ENCODE data around the gene DOC2A.

Gene DOC2A

DNA sequence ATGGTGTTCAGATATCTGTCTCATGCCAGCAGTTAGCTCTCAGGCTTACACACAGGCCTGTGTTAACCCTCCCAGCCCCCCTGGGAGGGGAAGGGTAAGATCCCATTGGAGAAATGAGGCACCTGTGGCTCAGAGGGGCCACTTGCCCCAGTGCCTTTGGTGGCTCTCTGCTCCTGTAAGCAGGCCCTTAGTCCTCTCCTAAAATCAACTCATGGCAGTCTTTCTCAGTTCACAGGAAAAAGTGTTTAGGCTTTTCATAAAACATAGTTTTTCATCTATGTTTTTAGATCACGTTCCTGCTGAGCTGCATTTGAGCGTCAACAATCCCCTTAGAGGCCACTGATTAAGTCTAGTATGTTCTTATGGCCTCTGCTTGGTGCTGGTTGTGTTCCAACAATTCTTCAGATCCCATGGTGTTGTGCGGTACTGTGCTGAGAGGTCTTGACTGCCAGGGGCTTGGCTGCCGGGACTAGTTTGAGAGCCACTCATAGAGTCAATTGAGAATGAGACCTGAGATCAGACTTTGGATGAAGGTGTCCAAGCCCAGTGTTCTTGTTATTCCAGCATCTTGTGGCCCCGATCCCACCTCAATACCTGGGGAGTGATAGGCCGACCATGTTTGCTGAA lies 26.6 kb downstream of the DOC2A start:
- CTCF ChIA-PET, result interaction anchor here (1.4 kb wide), 1 partner anchor 8 kb away, joined by 5 read pairs; no protein-coding TSS in a partner anchor
- TF ChIP-seq ZNF433 (tag by site-specific recombination; IDR thresholded peaks at IDR 0.05; ENCODE audit: low read depth), result no peak
- no peak overlapping the region for H3K4me3 ChIP-seq (ENCODE audit: low read depth, low read length)
- POLR2A ChIA-PET, result interaction anchor here (0.6 kb wide), 1 partner anchor 19 kb away, joined by 3 read pairs; no protein-coding TSS in a partner anchor
- H3K4me1 ChIP-seq (ENCODE audit: control insufficient read depth, insufficient read depth, low read length), result no peaks in the 10 kb centered on the region
- peaks cover 51 to 100% of the 10 kb centered on the region in 2 experiments for H3K36me3 ChIP-seq (ENCODE audit: control insufficient read depth in 2 of 2, insufficient read depth in 1 of 2, low read length in 2 of 2)
- no peaks in the 10 kb centered on the region for H3K9me3 ChIP-seq (ENCODE audit: control insufficient read depth, insufficient read depth, low read depth, low read length)
- H3K27ac ChIP-seq (ENCODE audit: extremely low read depth, low read depth, low read length), result no peak overlapping the region

DNA sequence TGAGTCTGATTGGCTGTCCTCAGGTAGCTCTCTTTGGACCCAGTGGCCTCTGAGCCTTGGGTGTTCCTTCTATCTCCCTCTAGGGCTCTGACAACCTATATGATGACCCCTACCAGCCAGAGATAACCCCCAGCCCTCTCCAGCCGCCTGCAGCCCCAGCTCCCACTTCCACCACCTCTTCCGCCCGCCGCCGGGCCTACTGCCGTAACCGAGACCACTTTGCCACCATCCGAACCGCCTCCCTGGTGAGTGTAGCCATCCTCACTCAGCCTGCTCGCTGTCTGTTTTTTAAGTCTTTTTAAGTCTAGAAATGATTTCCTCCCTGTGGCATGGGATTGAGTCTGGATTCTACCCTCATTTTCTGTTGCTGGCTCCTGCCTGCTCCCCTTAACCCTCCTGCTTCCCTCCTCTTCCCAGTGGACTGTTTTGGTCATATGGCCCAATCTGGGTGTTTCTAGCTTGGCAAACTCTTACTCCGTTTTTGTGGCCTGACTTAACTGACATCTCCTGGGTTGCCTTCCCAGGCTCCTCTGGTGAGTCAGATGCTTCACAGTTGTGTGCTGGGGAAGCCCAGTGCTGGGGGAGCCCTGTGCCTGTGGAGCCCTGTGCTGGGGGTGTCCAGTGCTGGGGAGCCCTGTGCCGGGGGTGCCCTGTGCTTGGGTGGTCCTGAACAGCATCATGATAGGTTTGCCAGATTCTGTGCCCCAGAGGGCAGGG lies 27.2 kb downstream of the DOC2A start:
- no peaks in the 10 kb centered on the region for H3K4me1 ChIP-seq (ENCODE audit: control insufficient read depth, insufficient read depth, low read length)
- H3K4me3 ChIP-seq (ENCODE audit: low read depth, low read length), result no peak overlapping the region
- CTCF ChIA-PET, result no interaction called here
- no peak overlapping the region for H3K27ac ChIP-seq (ENCODE audit: extremely low read depth, low read depth, low read length)
- POLR2A ChIA-PET, result interaction anchor here (0.7 to 0.9 kb wide), 2 partner anchors 10 to 84 kb away, joined by 3 to 5 read pairs; partner anchors contain the start of genes SEZ6L2 and TAOK2
- TF ChIP-seq REPIN1 (tag by site-specific recombination; IDR thresholded peaks at IDR 0.05; ENCODE audit: low read depth) (no peak), ZNF112 (tag by site-specific recombination; IDR thresholded peaks at IDR 0.05) (no peak), OSR2 (tag by site-specific recombination; IDR thresholded peaks at IDR 0.05) (no peak), ZNF19 (tag by site-specific recombination; IDR thresholded peaks at IDR 0.05; ENCODE audit: low read depth) (no peak)
- TF ChIP-seq, protein P1, sequence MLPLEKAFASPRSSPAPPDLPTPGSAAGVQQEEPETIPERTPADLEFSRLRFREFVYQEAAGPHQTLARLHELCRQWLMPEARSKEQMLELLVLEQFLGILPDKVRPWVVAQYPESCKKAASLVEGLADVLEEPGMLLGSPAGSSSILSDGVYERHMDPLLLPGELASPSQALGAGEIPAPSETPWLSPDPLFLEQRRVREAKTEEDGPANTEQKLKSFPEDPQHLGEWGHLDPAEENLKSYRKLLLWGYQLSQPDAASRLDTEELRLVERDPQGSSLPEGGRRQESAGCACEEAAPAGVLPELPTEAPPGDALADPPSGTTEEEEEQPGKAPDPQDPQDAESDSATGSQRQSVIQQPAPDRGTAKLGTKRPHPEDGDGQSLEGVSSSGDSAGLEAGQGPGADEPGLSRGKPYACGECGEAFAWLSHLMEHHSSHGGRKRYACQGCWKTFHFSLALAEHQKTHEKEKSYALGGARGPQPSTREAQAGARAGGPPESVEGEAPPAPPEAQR (tag by site-specific recombination; IDR thresholded peaks at IDR 0.05), result no peak
- peaks cover 49 to 100% of the 10 kb centered on the region in 2 experiments for H3K36me3 ChIP-seq (ENCODE audit: control insufficient read depth in 2 of 2, insufficient read depth in 1 of 2, low read length in 2 of 2)
- no peaks in the 10 kb centered on the region for H3K9me3 ChIP-seq (ENCODE audit: control insufficient read depth, insufficient read depth, low read depth, low read length)

DNA sequence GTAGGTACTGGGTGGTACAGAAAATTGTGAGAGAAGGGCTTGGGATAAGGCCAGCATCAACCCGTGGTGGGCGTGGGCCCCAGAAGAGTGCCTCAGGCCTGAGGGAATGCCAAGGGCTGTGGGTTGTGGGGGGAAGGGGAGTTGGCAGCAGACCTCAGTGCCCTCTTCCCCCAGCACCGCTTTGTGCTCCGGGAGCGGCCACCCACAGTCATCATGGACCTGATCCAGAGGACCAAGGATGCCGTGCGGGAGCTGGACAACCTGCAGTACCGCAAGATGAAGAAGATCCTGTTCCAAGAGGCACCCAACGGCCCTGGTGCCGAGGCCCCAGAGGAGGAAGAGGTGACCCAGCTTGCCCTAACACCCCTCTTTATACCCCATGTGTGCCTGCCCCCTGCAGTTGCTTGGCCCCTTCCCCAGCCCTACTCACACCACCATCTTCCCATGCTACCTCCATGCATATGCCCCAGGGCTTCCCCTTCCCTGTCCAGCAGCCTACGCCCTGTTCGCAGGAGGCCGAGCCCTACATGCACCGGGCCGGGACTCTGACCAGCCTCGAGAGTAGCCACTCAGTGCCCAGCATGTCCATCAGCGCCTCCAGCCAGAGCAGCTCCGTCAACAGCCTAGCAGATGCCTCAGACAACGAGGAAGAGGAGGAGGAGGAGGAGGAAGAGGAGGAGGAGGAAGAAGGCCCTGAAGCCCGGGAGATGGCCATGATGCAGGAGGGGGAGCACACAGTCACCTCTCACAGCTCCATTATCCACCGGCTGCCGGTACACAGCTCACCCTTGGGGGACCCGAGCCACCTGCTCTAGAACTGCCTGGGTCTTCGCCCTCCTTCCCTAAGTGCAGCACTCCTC lies 28.0 kb downstream of the DOC2A start:
- H3K4me1 ChIP-seq (ENCODE audit: control insufficient read depth, insufficient read depth, low read length), result no peaks in the 10 kb centered on the region
- H3K36me3 ChIP-seq (ENCODE audit: control insufficient read depth in 2 of 2, insufficient read depth in 1 of 2, low read length in 2 of 2), result peaks cover 42 to 100% of the 10 kb centered on the region in 2 experiments
- no peaks in the 10 kb centered on the region for H3K9me3 ChIP-seq (ENCODE audit: control insufficient read depth, insufficient read depth, low read depth, low read length)
- CTCF ChIA-PET, result interaction anchor here (0.5 to 1.4 kb wide), 2 partner anchors 50 to 277 kb away, joined by 3 read pairs; no protein-coding TSS in a partner anchor
- no peak overlapping the region for H3K27ac ChIP-seq (ENCODE audit: extremely low read depth, low read depth, low read length)
- POLR2A ChIA-PET, result interaction anchor here (0.7 to 0.9 kb wide), 2 partner anchors 9 to 83 kb away, joined by 3 to 5 read pairs; partner anchors contain the start of genes SEZ6L2 and TAOK2
- H3K4me3 ChIP-seq (ENCODE audit: low read depth, low read length), result no peak overlapping the region
- TF ChIP-seq, protein P2, sequence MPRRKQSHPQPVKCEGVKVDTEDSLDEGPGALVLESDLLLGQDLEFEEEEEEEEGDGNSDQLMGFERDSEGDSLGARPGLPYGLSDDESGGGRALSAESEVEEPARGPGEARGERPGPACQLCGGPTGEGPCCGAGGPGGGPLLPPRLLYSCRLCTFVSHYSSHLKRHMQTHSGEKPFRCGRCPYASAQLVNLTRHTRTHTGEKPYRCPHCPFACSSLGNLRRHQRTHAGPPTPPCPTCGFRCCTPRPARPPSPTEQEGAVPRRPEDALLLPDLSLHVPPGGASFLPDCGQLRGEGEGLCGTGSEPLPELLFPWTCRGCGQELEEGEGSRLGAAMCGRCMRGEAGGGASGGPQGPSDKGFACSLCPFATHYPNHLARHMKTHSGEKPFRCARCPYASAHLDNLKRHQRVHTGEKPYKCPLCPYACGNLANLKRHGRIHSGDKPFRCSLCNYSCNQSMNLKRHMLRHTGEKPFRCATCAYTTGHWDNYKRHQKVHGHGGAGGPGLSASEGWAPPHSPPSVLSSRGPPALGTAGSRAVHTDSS (tag by site-specific recombination; IDR thresholded peaks at IDR 0.05), result peak; percentile 95
- TF ChIP-seq SP7 (tag by site-specific recombination; IDR thresholded peaks at IDR 0.05), result no peak

DNA sequence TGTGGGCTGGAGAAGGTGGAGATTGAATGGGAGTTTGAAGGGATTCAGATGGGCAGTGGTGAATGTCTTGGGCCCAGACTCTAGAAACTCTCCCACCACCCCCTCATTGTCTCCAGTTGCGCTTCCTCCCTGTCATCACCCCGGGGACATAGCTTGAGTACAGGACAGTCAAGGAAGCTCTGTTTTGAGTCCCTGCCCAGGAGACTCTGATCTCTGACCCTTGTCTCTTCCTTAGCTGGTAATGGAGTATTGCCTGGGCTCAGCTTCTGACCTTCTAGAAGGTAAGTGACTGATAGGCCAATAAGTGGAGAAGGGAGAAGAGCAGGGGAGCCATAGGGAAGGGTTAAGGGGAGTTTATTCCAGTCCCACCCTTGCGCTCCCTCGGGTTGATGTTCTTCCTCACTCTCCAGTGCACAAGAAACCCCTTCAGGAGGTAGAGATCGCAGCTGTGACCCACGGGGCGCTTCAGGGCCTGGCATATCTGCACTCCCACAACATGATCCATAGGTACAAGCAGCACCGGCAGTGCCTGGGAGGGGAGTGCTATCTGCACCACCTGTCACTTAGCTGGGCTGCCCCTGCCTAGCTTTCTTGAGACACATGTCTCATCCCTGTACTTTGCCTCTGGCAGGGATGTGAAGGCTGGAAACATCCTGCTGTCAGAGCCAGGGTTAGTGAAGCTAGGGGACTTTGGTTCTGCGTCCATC lies 32.1 kb downstream of the DOC2A start:
- H3K27ac ChIP-seq (ENCODE audit: extremely low read depth, low read depth, low read length), result no peak overlapping the region
- no peak overlapping the region for H3K4me3 ChIP-seq (ENCODE audit: low read depth, low read length)
- POLR2A ChIA-PET, result interaction anchor here (1.0 to 1.3 kb wide), 4 partner anchors 10 to 53 kb away, joined by 3 to 5 read pairs (median 4); partner anchors contain the start of genes KCTD13 and TMEM219
- peaks cover 27 to 84% of the 10 kb centered on the region in 2 experiments; a peak in 2 of 3 replicates for H3K36me3 ChIP-seq (ENCODE audit: control insufficient read depth in 2 of 2, insufficient read depth in 1 of 2, low read length in 2 of 2)
- CTCF ChIA-PET, result interaction anchor here (0.6 to 2.4 kb wide), 3 partner anchors 14 to 54 kb away, joined by 3 to 8 read pairs (median 3); partner anchors contain the start of genes HIRIP3 and INO80E
- peaks cover 8% of the 10 kb centered on the region for H3K4me1 ChIP-seq (ENCODE audit: control insufficient read depth, insufficient read depth, low read length)
- H3K9me3 ChIP-seq (ENCODE audit: control insufficient read depth, insufficient read depth, low read depth, low read length), result no peaks in the 10 kb centered on the region
- no peak for TF ChIP-seq MEIS1 (CRISPR knock-in tag; IDR thresholded peaks at IDR 0.05; ENCODE audit: borderline replicate concordance)
- TF ChIP-seq ZNF626 (tag by site-specific recombination; IDR thresholded peaks at IDR 0.05), result no peak
- TF ChIP-seq ZFHX2 (tag by site-specific recombination; conservative IDR thresholded peaks at IDR 0.05), result no peak
- no peak for TF ChIP-seq ZNF610 (tag by site-specific recombination; IDR thresholded peaks at IDR 0.05; ENCODE audit: borderline replicate concordance)
- no peak for TF ChIP-seq ZNF558 (tag by site-specific recombination; IDR thresholded peaks at IDR 0.05)
- TF ChIP-seq ZNF416 (tag by site-specific recombination; IDR thresholded peaks at IDR 0.05), result no peak
- TF ChIP-seq, protein P3, sequence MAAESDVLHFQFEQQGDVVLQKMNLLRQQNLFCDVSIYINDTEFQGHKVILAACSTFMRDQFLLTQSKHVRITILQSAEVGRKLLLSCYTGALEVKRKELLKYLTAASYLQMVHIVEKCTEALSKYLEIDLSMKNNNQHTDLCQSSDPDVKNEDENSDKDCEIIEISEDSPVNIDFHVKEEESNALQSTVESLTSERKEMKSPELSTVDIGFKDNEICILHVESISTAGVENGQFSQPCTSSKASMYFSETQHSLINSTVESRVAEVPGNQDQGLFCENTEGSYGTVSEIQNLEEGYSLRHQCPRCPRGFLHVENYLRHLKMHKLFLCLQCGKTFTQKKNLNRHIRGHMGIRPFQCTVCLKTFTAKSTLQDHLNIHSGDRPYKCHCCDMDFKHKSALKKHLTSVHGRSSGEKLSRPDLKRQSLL (tag by site-specific recombination; IDR thresholded peaks at IDR 0.05), result no peak
- no peak for TF ChIP-seq KLF7 (tag by site-specific recombination; IDR thresholded peaks at IDR 0.05; ENCODE audit: borderline replicate concordance)
- TF ChIP-seq, protein P4, sequence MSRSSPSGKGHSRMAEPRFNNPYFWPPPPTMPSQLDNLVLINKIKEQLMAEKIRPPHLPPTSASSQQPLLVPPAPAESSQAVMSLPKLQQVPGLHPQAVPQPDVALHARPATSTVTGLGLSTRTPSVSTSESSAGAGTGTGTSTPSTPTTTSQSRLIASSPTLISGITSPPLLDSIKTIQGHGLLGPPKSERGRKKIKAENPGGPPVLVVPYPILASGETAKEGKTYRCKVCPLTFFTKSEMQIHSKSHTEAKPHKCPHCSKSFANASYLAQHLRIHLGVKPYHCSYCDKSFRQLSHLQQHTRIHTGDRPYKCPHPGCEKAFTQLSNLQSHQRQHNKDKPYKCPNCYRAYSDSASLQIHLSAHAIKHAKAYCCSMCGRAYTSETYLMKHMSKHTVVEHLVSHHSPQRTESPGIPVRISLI (tag by site-specific recombination; IDR thresholded peaks at IDR 0.05), result no peak
